ENCODE data around the gene PMF1.
"Not testable (repeated sequence)": the region's sequence is repeated elsewhere in the genome, so short reads cannot be mapped to it uniquely, and the experiment has no call there.

PMF1 gene

DNA sequence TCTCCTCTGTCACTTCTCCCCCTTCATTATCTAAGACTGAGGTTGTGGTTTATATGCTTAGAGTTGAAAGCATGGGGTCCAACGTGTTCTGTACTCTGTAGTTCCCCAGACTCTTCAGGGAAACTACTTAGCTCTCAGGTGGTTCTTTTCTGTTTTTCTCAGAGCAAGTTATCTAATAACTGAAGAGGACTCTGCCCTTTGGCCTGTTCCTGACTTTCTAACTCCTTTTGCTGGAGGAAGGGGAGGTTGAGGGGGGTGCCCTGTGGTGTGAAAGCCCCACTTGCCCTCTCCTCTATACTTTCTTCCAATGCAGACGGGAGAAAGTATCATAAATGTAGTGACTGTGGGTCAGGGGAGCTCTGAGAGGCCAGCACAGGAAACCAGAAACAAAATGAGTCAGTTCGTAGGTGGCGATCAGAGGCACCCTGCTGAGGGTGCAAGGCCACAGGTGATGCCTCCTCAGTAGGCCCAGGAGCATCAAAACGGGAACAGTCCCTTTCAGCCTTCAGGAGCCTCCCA is 13.9 kb upstream of the PMF1 start:
- DNase-seq, result no peak

DNA sequence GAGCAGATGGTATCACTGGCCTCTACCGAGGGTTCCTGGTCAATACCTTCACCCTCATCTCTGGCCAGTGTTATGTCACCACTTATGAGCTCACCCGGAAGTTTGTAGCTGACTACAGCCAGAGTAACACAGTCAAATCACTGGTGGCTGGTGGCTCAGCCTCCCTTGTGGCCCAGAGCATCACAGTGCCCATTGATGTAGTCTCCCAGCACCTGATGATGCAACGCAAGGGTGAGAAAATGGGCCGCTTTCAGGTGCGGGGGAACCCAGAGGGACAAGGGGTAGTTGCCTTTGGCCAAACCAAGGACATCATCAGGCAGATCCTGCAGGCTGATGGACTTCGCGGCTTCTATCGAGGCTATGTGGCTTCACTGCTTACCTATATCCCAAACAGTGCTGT is 12.8 kb upstream of the PMF1 start:
- DNase-seq, result no peak

DNA sequence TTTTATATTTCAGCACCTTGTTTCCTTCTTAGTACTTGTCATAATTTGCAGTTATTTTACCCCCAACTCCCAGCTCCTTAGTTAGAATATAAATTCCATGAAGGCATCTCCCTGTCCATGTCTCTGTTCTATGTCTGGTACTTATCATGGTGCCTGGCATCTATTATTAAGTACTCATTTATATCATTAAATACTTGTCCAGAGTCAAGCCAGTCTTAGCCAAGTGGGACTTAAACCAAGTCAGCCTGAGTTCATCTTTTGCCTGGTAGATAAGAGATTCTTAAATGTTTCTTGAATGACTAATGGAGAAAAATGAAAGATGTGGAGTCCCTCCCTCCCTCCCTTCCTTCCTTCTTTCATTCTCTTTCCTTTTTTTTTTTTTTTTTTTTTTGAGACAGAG is 9.5 kb upstream of the PMF1 start:
- no peak for DNase-seq

DNA sequence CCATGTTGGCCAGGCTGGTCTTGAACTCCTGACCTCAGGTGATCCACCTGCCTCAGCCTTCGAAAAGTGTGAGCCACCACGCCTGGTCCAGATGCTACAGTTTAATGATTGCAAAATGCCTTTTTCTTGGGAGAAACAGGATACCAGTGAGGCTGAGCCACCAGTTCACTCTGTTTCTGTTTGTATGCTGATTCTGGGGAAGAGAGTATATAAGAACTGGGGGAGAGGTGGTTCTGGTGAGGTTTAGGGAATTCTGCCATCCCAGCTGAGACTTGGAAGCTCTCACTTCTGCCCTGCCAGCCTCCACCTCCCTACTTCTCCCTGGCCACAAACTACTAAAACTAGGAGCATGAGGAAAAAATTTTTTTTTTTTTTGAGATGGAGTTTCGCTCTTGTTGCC is 8.1 kb upstream of the PMF1 start:
- no peak for DNase-seq

DNA sequence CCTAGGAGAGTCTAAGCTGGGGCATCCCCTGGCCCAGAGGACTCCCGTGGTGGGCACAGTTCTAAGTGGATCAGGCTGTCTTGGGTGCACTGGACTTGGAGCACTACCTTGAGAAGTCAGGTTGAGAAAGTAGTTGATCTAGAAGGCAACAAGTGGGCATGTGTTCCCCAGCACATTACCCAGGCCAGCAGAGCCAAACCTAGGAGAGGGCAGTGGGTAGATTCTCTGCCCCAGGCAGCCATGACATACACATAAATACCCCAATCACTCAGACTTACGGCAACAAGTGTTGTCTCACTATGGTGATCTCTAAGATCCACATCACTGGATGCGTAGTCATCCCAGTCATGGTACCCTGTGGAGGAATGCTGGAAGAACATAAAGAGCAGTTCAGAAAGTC is 1.6 kb upstream of the PMF1 start:
- DNase-seq, result no peak

DNA sequence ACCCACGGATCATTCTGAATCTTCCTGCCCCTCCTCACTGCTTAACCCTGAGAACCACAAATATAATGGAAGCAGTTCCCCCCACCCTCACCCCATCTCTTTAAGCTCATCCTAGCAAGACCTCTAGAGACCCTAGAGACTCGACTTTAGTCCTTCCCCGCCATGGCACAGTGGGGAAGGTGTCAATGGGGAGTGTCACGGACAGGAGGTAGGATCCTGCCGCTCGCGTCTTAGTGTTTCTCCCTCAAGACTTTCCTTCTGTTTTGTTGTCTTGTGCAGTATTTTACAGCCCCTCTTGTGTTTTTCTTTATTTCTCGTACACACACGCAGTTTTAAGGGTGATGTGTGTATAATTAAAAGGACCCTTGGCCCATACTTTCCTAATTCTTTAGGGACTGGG is 677 bp upstream of the PMF1 start:
- no peak for DNase-seq

DNA sequence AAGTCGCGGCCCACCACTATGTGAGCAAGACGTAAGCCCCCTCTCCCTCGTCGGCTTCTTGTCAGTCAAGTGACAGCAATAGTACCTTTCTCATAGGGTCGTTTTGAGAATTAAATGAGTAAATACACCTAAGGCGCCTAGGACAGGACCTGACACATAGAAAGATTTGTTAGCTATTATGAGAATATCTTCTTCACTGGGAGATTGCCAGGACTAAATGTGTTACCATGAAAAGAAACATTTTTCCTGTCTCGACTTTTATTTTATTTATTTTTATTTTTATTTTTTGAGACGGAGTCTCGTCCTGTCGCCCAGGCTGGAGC is 798 bp downstream of the PMF1 start:
- no peak for DNase-seq

DNA sequence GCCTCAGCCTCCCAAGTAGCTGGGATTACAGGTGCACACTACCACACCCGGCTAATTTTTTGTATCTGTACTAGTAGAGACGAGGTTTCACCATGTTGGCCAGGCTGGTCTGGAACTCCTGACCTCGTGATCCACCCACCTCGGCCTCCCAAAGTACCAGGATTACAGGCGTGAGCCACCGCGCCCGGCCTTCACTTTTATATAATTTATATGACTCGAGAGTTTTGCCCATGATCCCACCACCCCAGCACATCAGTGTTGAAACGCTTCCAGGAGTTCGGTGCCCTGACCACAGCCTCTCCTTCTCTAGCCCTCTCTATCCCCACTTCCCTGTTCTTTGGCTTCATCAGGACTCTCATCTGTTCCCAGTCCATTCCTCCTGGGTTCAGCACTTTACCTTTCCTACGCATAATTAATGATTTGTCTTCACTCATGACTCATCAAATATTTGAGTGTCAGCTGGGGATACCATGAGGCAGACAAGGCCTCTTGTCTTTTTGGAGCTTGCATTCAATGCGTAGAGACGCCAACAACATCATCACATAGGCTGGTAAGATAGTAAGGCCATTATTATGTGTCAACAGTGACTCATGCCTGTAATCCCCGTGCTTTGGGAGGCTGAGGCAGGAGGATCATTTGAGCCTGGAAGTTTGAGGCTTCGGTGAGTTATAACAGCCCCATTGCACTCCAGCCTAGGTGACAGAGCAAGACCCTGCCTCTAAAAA is 1.4 kb downstream of the PMF1 start:
- DNase-seq, result peak; percentile 19

DNA sequence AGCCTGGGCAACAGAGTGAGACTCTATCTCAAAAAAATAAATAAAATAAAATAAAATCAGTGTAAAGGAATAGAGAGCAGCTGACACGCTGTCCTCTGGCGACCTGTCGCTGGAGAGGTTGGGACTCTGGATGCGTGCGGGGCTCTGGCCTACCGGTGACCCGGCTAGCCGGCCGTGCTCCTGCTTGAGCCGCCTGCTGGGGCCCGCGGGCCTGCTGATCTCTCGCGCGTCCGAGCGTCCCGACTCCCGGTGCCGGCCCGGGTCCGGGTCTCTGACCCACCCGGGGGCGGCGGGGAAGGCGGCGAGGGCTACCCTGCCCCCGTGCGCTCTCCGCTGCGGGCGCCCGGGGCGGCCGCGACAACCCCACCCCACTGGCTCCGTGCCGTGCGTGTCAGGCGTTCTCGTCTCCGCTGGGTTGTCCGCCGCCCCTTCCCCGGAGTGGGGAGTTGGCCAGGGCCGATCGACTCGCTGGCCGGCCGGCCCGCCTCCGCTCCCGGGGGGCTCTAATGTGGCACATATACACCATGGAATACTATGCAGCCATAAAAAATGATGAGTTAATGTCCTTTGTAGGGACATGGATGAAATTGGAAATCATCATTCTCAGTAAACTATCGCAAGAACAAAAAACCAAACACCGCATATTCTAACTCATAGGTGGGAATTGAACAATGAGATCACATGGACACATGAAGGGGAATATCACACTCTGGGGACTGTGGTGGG is 3.7 kb downstream of the PMF1 start:
- DNase-seq, result not testable (repeated sequence)

DNA sequence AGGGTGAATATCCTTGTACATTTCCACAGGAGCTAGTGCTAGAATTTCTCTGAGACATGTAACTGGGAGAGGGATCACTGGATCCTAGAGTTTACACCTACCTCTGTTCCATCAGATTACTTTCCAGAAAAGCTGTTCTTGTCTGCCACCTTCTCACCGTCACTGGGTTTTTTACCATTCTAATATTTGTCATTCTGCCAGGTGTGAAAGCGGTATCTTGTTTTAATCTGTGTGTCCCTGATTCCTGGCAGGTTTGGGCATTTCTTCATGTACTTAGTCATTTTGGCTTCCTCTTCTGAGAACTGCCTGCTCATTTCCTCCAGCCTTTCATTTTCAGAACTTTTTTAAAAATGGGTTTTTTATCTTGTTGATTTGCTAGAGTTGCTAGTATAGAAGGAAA is 5.1 kb downstream of the PMF1 start:
- peak; percentile 46 for DNase-seq

DNA sequence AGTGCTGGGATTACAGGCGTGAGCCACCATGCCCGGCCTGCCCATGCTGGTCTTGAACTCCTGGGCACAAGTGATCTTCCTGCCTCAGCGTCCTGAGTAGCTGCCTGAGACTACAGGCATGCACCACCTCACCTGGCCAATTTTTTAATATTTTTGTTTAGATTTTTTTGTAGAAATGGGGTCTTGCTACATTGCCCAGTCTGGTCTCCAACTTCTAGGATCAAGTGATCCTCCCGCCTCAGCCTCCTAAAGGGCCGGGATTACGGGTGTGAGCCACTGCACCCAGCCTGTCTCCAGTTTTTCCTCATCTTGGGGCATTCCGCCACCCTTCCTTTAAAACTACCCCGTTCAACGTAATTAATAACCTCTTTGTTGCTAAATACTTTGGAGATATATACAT is 7.4 kb downstream of the PMF1 start:
- DNase-seq, result no peak

DNA sequence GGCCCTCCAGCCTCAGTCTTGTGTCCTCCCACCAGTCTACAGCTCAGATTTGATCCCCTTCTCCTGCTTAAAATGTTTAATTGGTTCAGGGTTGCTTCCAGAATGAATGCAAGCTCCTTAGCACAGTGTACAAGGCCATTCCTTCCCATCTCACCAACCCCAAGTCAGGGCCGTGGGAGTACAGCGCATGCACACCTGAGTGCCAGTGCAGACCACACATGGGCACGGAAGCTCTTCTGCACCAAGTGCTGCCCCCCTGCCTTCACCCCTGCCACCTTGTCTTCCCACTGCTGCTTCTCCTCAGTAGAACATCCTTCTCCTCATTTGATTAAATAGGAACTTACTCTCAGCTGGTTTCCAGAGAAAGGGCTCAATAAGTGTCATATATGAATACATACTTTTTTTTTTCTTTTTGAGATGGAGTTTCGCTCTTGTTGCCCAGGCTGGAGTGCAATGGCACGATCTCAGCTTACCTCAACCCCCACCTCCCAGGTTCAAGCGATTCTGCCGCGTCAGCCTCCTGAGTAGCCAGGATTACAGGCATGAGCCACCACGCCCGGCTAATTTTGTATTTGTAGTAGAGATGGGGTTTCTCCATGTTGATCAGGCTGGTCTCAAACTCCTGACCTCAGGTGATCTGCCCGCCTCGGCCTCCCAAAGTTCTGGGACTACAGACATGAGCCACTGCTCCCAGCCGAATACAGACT is 9.3 kb downstream of the PMF1 start:
- DNase-seq, result no peak

DNA sequence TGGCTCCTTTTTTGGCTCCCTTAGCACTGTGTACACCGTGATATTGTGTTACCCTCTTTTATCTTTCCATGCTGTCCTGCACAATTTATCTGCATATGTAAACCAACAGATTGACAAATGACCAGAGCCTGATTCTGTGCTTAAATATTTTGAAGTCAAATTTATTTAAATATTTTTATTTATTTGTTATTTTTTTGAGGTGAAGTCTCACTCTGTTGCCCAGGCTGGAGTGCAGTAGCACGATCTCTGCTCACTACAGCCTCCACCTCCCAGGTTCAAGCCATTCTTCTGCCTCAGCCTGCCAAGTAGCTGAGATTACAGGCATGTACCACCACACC is 12.8 kb downstream of the PMF1 start:
- DNase-seq, result no peak

DNA sequence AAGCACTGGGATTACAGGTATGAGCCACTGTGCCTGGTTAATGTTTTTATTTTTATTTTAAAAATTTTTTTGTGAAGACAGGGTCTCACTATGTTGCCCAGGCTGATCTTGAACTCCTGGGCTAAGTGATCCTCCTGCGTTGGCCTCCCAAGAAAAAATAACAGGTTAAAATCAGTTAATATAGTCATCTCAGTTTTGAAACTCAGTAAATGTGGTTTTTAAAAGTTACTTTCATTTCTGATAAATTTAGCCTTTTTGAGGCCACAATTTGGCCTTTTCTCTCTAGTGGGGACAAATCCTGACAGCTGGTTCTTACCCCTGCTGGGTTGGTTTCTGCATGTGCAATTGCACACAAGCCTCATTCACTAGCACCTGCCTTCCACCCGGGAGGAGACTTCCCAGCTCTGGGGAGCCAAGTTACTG is 13.3 kb downstream of the PMF1 start:
- no peak for DNase-seq

DNA sequence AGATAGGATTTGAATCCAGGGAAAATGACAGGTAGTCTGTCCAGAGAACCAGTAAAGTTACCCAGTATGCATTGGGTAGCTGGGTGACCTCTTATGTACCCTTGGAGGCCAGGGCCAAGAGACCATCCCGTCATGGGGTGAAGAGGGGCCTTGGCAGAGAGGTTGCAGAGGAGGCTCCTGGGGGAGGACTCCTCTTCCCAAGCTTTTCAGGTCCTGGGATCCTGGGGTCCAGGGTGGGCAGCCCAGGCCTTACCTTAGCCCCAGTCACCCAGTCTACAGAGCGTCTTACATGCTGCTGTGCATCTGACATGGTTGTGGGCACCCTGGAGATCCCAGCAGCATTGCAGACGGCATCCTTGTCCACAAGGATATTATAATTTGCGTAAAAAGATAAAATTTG is 14.0 kb downstream of the PMF1 start:
- no peak for DNase-seq

DNA sequence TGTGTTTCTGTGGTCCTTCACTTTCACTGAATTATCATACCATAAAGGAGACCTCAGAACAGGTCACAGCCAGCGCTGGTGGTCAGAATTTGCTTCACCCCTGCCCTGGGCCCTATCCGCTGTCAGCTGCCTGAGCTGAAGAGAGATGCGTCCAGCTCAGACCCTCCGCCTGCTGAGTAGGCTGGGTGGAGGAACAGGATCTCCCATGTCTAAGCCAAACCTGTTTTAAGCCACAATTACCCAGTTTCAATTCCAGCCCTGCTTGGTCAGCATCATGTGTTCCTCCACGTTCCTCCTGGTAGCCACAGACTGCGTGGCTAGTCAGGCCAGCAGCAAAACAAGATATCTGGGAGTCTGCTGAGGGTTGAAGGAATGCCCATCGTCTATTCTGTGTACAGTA is 15.7 kb downstream of the PMF1 start:
- no peak for DNase-seq

DNA sequence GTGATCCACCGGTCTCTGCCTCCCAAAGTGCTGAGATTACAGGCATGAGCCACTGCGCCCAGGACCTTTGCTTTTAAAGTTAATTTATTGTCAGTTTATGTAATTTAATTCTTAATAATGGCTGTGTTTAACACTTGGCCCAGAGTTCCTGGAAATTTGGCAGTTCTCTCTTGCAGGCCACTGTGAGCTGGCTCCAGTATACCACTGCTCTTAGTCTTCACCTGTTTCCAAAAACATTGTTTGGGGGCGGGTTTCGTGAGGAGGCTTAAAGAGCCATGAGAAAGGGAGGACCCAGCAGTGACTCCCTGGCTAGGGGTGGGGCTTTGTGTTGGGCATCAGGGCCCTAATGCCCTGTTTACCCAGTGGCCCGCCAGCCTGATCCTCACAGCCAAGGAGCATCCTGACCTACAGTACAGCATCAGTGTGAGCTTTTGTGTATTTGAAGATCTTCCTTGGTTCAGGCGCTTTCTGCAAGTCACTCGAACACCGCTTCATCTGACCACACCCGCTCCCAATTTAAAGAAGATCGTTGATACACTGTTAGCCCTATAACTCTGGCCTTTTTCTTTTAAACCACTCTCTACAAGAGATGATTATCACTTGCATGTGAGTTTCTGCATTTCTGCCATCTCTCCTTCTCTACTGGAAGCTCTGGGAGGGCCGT is 17.1 kb downstream of the PMF1 start:
- DNase-seq, result no peak

DNA sequence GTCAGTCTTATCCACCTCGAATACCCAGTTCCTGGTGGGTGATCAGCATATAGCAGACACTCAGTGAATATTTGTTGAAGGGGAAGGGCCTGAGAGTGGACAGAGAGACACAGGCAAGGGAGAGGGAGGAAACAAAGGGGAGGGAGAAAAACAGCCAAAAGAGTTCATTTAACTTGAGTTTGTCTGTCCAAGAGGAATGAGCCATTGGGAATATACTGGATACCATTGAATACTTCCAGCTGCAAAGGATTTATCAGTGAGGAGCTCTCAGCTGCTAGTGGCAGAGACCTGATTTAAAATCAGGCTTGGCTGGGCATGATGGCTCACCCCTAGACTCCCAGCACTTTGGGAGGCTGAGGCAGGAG is 17.6 kb downstream of the PMF1 start:
- DNase-seq, result no peak

DNA sequence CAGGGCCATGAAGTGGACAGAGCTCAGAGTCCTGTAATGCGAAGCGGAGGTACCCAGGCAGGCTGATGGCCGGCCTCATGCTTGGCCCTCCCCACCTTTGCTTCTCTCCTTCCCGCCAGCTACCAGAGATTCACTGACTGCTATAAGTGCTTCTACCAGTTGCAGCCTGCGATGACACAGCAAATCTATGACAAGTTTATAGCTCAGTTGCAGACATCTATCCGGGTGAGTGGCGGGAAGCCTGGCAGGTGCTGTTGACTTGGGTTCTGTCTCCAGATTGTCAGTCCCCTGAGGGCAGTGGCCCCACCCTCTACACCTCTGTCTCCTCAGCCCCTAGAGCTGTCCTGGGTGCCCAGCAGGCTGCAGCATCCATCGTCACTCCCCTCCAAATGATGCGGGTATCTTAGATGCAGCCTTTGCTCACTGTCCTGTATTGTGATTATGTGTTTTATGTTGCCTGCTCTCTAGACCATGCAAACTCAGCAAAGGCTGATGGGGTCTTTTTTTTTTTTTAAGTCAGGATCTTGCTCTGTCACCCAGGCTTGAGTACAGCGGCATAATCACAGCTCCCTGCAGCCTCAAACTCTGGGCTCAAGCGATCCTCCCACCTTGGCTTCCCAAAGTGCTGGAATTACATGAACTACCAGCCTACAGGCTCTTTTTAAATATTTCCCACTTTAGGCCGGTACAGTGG is 19.5 kb downstream of the PMF1 start:
- no peak for DNase-seq

DNA sequence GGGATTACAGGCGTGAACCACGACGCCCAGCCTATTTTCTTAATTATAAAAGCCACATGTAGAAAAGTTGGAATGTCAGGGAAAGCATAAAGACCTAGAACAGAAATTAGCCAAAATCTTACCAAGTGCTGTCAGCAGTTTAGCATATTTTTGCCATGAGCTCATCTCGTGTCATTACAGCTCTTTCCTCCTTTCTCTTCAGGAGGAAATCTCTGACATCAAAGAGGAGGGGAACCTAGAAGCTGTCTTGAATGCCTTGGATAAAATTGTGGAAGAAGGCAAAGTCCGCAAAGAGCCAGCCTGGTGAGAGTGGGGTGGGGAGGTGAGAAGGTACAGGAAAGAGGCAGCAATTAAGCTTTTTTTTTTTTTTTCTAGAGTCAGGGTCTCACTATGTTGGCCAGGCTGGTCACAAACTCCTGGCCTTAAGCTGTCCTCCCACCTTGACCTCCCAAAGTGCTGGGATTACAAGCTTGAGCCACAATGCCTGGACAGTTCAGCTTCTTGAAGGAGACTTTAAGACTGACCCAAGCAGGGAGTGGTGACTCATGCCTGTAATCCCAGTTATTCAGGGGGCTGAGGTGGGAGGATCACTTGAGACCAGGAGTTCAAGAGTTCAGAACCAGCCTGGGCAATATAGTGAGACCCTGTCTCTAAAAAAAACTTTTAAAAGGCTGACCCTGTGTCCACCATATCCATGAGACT is 20.8 kb downstream of the PMF1 start:
- no peak for DNase-seq

DNA sequence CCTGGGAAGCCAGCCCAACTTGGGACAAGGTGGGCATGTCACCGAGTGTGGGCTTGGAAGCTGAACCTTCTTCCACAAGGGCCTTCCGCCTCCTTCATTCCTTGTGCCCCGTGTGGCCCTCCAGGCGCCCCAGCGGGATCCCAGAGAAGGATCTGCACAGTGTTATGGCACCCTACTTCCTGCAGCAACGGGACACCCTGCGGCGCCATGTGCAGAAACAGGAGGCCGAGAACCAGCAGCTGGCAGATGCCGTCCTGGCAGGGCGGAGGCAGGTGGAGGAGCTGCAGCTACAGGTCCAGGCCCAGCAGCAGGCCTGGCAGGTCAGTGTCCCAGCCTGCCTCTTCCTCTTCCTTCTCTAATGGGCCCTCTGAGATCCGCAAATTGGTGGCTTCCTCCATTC is 23.4 kb downstream of the PMF1 start:
- no peak for DNase-seq

DNA sequence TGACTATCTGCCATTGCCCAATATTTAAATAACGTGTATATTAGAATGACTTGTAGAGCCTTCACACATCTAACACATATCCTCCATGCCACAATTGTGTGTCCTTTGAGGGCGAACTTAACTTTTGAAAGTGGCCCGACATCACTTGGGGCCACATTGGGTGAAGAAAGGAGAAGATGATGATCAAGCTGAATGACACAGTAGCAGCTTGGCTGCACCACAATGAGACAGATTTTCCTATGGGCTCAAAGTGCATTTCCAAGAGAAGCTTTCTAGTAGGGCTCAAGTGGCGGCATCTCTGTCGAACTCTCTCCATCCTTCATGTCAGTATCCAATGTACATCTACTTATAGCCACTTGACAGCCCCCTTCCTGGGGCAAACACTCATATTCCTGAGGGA is 25.4 kb downstream of the PMF1 start:
- DNase-seq, result no peak
